HG03460 (cell line): ENCODE results near the gene PRAF2.

Source experiments
- ATAC-seq: cut with Tn5 transposase; IDR thresholded peaks from one replicate; pipeline ENCODE4 v1.9.1; 2021; ENCODE audit not compliant: unreplicated experiment

Gene PRAF2, protein sequence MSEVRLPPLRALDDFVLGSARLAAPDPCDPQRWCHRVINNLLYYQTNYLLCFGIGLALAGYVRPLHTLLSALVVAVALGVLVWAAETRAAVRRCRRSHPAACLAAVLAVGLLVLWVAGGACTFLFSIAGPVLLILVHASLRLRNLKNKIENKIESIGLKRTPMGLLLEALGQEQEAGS

DNA sequence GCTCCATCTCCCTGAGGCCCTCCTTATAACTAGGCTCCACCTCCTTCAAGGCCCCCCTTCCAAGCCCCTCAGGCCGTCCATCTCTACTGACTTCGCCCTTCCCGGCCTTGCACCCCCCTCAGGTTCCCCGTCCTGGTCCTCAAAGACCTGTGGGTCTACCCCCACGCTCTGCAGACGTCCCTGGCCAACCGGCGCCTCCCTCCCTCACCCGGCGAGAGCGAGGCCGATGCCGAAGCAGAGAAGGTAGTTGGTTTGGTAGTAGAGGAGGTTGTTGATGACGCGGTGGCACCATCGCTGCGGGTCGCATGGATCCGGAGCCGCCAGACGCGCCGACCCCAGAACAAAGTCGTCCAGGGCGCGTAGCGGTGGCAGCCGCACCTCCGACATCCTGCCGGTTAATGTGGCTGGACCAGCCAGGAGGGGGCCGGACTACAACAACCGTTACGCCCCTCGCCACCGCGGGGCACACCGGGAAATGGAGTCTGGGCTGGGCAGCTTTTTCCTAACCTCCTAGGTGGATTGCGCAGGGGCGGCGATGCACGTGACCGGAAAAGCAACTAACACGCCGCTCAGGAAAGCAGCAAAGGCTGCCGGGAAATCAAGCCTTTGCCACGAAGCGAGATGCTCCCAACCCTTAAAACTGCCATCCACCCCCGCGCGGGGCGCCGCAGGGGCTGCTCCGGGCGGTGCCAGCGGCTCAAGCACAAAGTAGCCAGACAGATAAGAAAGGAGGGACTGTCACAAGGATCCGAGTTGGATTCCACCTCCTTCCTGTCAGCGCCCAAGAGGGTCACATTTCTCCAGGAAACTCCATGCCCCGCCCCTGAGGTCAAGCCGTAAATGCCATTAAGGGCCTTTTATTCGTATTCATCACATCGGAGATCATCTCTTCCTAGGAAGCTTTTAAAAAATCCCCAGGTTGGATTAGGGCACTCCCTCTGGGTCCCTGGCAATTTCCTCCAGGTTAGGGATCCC, at the start of gene PRAF2:
TSS of gene PRAF2 (minus strand) at position 402 of the 975 bp plus-strand sequence. CDS start at position 387, 15 bp downstream.
- peak; percentile 95 for ATAC-seq

- ATAC-seq: no peak
Measured at GRCh38 chrX:49122499-49122898, 48.7 kb upstream of the PRAF2 start.

- ATAC-seq: no peak
Measured at GRCh38 chrX:49120091-49120490, 46.3 kb upstream of the PRAF2 start.

DNA sequence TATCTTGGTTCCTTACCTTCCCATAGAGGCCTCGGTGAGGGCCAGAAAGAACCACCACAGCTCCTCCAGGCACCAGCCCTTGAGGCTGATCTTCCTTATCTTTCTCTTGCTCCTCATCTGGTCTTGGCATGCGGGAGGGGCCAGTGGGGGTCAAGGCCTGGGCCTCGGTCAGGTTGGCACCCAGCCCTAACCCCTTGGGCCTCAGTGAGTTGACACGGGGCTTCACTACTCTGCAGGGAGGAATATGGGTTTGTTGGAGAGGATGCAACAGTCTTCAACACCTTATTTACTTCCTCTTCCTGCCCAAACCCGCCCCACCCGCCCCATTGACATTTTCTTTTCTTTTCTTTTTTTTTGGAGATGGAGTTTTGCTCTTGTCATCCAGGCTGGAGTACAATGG, 43.8 kb upstream of the PRAF2 start:
- ATAC-seq: no peak

GRCh38 chrX:49116716-49117115, 42.9 kb upstream of the PRAF2 start:
- no peak for ATAC-seq

GRCh38 chrX:49116076-49116475, 42.3 kb upstream of the PRAF2 start:
- no peak for ATAC-seq

DNA sequence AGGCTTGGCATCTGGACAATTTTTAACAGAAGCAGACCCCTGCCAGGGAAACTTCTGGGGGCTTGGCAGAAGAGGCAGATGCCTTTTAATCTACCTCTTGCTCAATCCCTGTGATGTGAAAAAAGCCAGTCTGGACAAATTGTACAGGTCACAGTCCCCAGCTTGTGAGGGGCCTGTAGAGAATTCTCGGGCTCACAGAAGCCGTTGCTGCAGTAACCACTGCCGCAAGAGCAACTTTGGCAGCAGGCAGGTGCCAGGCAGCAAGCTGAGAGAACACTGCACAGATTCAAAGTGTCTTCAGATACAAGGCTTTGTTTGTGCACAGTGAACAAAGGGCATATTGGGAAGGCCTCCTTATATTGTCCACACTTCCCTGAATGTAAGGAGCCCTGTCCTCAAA, 38.0 kb upstream of the PRAF2 start:
- ATAC-seq: no peak

- ATAC-seq: no peak
Measured at GRCh38 chrX:49110417-49110816, 36.6 kb upstream of the PRAF2 start.

GRCh38 chrX:49108641-49109040, 34.8 kb upstream of the PRAF2 start:
- ATAC-seq: no peak

DNA sequence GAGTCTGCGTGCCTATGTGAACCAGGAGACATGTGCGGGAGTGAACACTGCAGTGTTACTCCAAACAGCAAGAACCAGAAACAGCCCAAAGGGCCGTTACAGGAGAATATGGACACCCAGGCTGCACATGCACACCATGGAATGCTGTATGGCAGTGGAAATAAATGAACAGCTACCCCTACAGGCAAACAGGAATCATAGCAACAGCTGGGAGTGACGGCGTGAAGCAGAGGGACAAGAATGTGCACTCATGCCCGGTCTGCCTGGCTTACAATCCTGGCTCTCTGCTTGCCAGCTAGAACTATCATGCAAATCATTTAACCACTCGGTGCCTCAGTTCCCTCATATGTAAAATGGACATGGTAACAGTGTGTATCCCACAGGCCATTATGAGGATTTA, 33.1 kb upstream of the PRAF2 start:
- no peak for ATAC-seq

- ATAC-seq: no peak
Measured at GRCh38 chrX:49106296-49106695, 32.5 kb upstream of the PRAF2 start.

DNA sequence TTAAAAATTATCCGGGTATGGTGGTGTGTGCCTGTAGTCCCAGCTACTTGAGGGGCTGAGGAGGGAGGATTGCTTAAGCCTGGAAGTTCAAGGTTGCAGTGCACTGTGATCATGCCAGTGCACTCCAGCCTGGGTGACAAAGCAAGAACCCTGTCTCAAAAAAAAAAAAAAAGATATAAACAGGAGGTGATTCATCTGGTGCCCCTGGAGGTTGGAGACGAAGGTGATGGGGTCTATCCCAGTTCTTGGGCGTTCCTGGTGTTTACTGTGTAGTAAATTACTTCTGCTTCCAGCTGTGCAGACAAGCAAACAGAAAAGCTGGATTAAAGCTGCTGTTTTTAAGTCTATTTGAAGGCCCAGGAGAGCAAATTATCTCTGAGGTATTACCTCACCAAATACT, 29.8 kb upstream of the PRAF2 start:
- no peak for ATAC-seq

DNA sequence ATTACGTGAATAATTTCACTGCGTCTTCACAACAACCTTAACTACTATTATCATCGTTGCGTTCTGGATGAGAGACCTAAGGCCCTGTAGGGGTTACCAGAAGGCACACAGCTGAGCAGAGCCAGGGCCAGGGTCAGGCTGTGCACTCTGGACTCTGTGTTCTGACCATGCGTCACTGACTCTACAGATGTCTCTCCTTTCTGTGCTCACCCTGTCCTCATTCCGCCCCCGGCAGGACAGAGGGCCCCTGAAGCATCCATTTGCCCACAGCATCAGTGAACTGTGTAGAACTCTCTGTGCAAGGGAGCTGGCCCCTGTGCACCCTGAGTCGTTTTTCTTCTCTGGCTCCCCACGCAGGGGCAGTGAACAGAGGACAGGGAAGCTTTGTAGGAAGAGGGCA, 28.4 kb upstream of the PRAF2 start:
- ATAC-seq: no peak

- ATAC-seq: no peak
Measured at GRCh38 chrX:49101629-49101984, 27.8 kb upstream of the PRAF2 start.

- peak; percentile 92 for ATAC-seq
Measured at GRCh38 chrX:49100704-49101628, 27.2 kb upstream of the PRAF2 start.

GRCh38 chrX:49096419-49096818, 22.6 kb upstream of the PRAF2 start:
- ATAC-seq: no peak

- no peak for ATAC-seq
Measured at GRCh38 chrX:49089553-49089952, 15.8 kb upstream of the PRAF2 start.

- ATAC-seq: no peak
Measured at GRCh38 chrX:49082271-49082871, 8.6 kb upstream of the PRAF2 start.

GRCh38 chrX:49079489-49080428, 6.0 kb upstream of the PRAF2 start, which contains the start of gene WDR45:
Gene WDR45, minus strand, starts transcription at chrX:49079887. Its CDS starts 1,792 bp downstream, at chrX:49078095.
- ATAC-seq: peak; percentile 75

- ATAC-seq: no peak
Measured at GRCh38 chrX:49077941-49078340, 4.1 kb upstream of the PRAF2 start.
